ENCODE measurements around the gene CRTC3. TPM values are rescaled to one million over a fixed set of nuclear protein-coding genes. Genes with fewer than 3 reads are reported as not detected.
A peak's percentile ranks its signal among the peaks of the same experiment; 100 is the strongest.
"Not testable (repeated sequence)": the region's sequence is repeated elsewhere in the genome, so short reads cannot be mapped to it uniquely, and the experiment has no call there.

Gene CRTC3
- polyA plus RNA-seq, 6 donors from 2014 or later, result 14.2 to 47.8 (median 26.9) TPM

DNA sequence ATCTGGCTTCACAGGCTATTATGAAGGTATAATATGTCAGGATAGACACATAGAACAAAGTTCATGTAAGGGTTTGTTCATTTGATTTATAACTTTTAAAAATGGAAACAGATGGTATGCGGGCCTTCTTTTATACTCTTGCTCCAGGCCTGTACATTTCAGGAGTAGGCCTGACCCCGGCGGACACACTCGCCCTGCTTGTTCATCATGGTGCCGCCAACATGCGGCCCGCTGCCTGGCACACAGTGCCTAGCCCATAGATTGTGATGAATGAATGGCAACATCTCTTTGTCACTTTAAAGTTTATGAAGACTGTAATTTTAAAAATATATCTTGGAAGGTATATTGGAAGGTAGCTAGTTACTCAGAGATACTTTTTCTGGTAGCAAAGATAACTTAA is 95.3 kb downstream of the CRTC3 start:
- ATAC-seq (ENCODE audit: low read depth in 2 of 2), result no peak
- Mint-ChIP-seq H3K27ac (no peak overlapping the region), H3K27me3 (no peaks in the 10 kb centered on the region), H3K4me1 (peaks cover 9 to 15% (median 10%) of the 10 kb centered on the region in 3 donors), H3K9me3 (no peaks in the 10 kb centered on the region), H3K4me3 (no peak overlapping the region), H3K36me3 (peaks cover 16 to 22% of the 10 kb centered on the region in 2 donors)
- DNase-seq, result no peak

DNA sequence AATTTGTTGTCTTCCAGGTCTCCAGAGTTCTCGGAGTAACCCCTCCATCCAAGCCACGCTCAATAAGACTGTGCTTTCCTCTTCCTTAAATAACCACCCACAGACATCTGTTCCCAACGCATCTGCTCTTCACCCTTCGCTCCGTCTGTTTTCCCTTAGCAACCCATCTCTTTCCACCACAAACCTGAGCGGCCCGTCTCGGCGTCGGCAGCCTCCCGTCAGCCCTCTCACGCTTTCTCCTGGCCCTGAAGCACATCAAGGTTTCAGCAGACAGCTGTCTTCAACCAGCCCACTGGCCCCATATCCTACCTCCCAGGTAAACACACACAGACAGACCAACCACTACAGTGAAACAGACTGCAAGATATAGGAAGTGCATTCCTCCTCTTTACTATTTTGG is 99.5 kb downstream of the CRTC3 start:
- Mint-ChIP-seq H3K27ac (no peak overlapping the region), H3K9me3 (no peaks in the 10 kb centered on the region), H3K27me3 (no peaks in the 10 kb centered on the region), H3K36me3 (peaks cover 31 to 35% of the 10 kb centered on the region in 2 donors), H3K4me1 (peaks cover 0 to 5% (median 0%) of the 10 kb centered on the region in 3 donors), H3K4me3 (no peak overlapping the region)
- ATAC-seq (ENCODE audit: low read depth in 2 of 2), result no peak
- DNase-seq, result no peak

DNA sequence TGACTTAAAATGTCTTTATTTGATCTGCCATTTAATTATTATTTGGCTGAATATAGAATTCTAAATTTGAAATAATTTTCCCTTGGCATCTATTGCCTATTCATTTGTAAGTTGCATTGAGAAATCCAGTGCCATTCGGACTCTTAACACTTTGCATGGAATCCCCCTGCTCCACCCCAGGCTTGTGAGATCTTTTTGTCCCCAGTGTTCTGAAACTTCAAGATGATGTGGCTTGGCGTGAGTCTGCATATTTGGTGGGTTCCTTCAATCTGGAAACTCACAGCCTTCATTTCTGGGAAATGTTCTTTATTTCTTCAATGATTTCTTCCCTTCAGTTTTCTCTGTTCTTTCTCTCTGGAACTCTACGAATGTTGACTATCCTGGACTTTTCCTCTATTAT is 103.6 kb downstream of the CRTC3 start:
- DNase-seq, result no peak
- Mint-ChIP-seq H3K27me3 (no peaks in the 10 kb centered on the region), H3K9me3 (no peaks in the 10 kb centered on the region), H3K4me3 (no peak overlapping the region), H3K36me3 (peaks cover 32 to 34% of the 10 kb centered on the region in 2 donors), H3K4me1 (peaks cover 0 to 5% (median 4%) of the 10 kb centered on the region in 3 donors), H3K27ac (no peak overlapping the region)
- no peak for ATAC-seq (ENCODE audit: low read depth in 2 of 2)

- H3K36me3 Mint-ChIP-seq, result peaks cover 23 to 26% of the 10 kb centered on the region in 2 donors
Observed at GRCh38 chr15:90636993-90637392, 107.3 kb downstream of the CRTC3 start.

DNA sequence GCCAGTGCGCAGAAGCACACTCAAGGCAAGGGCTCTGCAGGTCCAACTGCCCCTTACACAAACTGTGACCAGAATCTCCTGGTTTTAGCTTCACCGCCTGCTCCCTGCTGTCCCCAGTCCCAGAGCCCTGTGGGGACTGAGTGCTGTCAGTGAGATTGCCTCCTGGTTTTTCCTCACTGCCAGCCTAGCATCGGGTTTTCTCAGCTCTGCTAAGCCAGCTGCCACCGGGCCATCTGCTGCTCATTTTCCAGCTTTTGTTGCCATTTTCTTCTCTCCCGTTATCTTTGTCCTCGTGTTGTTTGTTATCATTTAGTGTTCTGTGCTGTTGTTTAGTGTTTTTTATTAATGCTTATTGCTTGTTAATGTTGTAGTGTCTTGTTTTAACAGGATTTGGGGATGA is 108.0 kb downstream of the CRTC3 start:
- DNase-seq (no peak), ATAC-seq (ENCODE audit: low read depth in 2 of 2) (no peak)
- Mint-ChIP-seq H3K36me3 (peaks cover 28 to 29% of the 10 kb centered on the region in 2 donors), H3K4me3 (no peak overlapping the region), H3K27ac (peak overlapping the region in 1 of 6 donors; percentile 57), H3K9me3 (no peaks in the 10 kb centered on the region), H3K4me1 (peaks cover 0 to 4% (median 0%) of the 10 kb centered on the region in 3 donors), H3K27me3 (no peaks in the 10 kb centered on the region)

More at GRCh38 chr15:90636993-90637392, 107.3 kb downstream of the CRTC3 start:
- DNase-seq; H3K4me3 Mint-ChIP-seq; ATAC-seq (ENCODE audit: low read depth in 2 of 2); H3K9me3 Mint-ChIP-seq; H3K4me1 Mint-ChIP-seq; H3K27ac Mint-ChIP-seq; H3K27me3 Mint-ChIP-seq: not testable (repeated sequence)

DNA sequence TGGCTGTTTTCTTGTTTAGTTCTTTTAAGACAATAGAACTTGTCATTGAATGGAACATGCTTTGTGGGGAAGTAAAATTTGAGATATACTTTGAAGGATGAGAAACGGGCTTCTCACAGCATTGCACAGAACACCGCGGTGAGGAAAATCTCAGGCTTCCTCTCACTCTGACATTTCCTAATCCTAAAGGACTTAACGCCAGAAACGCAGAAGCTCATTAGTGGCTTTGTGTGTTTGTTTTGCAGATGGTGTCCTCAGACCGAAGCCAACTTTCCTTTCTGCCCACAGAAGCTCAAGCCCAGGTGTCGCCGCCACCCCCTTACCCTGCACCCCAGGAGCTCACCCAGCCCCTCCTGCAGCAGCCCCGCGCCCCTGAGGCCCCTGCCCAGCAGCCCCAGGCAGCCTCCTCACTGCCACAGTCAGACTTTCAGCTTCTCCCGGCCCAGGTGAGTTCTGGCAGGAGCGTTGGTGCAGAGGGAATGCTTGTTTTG is 108.5 kb downstream of the CRTC3 start:
- H3K36me3 Mint-ChIP-seq, result peaks cover 28 to 30% of the 10 kb centered on the region in 2 donors
- no peak for DNase-seq

GRCh38 chr15:90638963-90639362 is 109.2 kb downstream of the CRTC3 start:
- Mint-ChIP-seq H3K4me1 (peaks cover 0 to 4% (median 0%) of the 10 kb centered on the region in 3 donors), H3K9me3 (no peaks in the 10 kb centered on the region), H3K36me3 (peaks cover 23 to 24% of the 10 kb centered on the region in 2 donors), H3K27me3 (no peaks in the 10 kb centered on the region), H3K27ac (peak overlapping the region in 3 of 6 donors; percentile 44 to 69 (median 47)), H3K4me3 (no peak overlapping the region)
- no peak for ATAC-seq (ENCODE audit: low read depth in 2 of 2)
- no peak for DNase-seq

More for the DNA sequence above, 108.5 kb downstream of the CRTC3 start:
- Mint-ChIP-seq H3K27ac (peak overlapping the region in 1 of 6 donors; percentile 49), H3K27me3 (no peaks in the 10 kb centered on the region), H3K9me3 (no peaks in the 10 kb centered on the region), H3K4me3 (no peak overlapping the region), H3K4me1 (peaks cover 0 to 4% (median 0%) of the 10 kb centered on the region in 3 donors)
- ATAC-seq (ENCODE audit: low read depth in 2 of 2), result no peak

DNA sequence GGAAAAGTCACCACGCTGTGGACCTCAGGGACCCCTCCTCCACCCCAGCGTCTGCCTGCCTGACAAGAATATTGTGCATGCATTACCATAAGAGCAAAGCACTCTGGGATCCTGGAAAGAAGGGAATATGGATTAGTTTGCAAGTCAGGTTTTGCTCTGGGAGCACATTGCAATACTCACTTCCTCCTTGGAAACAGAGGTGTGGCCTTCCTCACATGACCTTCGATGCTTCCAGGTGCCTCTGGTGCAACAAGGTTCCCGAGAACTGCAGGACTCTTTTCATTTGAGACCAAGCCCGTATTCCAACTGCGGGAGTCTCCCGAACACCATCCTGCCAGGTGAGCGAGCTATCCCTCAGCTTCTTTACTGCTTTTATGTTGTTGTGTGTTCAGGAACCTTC is 111.1 kb downstream of the CRTC3 start:
- no peaks in the 10 kb centered on the region for H3K27me3 Mint-ChIP-seq
- no peak overlapping the region for H3K4me3 Mint-ChIP-seq
- ATAC-seq (ENCODE audit: low read depth in 2 of 2) (no peak), DNase-seq (no peak)
- H3K4me1 Mint-ChIP-seq, result peaks cover 0 to 7% (median 3%) of the 10 kb centered on the region in 3 donors
- peaks cover 18 to 25% of the 10 kb centered on the region in 2 donors for H3K36me3 Mint-ChIP-seq
- no peaks in the 10 kb centered on the region for H3K9me3 Mint-ChIP-seq
- peak overlapping the region in 1 of 6 donors; percentile 56 for H3K27ac Mint-ChIP-seq

- Mint-ChIP-seq H3K4me1 (peaks cover 6 to 16% (median 11%) of the 10 kb centered on the region in 3 donors), H3K27me3 (no peaks in the 10 kb centered on the region), H3K36me3 (peaks cover 18 to 25% of the 10 kb centered on the region in 2 donors), H3K9me3 (no peaks in the 10 kb centered on the region), H3K4me3 (no peak overlapping the region), H3K27ac (peak overlapping the region in 1 of 6 donors; percentile 76)
- no peak for ATAC-seq (ENCODE audit: low read depth in 2 of 2)
- no peak for DNase-seq
Observed at GRCh38 chr15:90641581-90642463, 112.1 kb downstream of the CRTC3 start.

GRCh38 chr15:90642464-90643300 is 113.0 kb downstream of the CRTC3 start:
- Mint-ChIP-seq H3K9me3 (no peaks in the 10 kb centered on the region), H3K4me3 (no peak overlapping the region), H3K4me1 (peaks cover 7 to 16% (median 11%) of the 10 kb centered on the region in 3 donors), H3K27ac (no peak overlapping the region), H3K36me3 (peaks cover 18 to 23% of the 10 kb centered on the region in 2 donors), H3K27me3 (no peaks in the 10 kb centered on the region)
- DNase-seq (no peak), ATAC-seq (ENCODE audit: low read depth in 2 of 2) (no peak)

- Mint-ChIP-seq H3K36me3 (peaks cover 18 to 20% of the 10 kb centered on the region in 2 donors), H3K9me3 (no peaks in the 10 kb centered on the region), H3K4me3 (no peak overlapping the region), H3K27me3 (peaks cover 3 to 4% (median 4%) of the 10 kb centered on the region in 3 donors), H3K27ac (no peak overlapping the region), H3K4me1 (peaks cover 11 to 16% (median 14%) of the 10 kb centered on the region in 3 donors)
- DNase-seq, result no peak
- ATAC-seq (ENCODE audit: low read depth in 2 of 2), result no peak
Observed at GRCh38 chr15:90643301-90643632, 113.5 kb downstream of the CRTC3 start.

GRCh38 chr15:90644526-90644925 is 114.8 kb downstream of the CRTC3 start:
- peak overlapping the region in 1 of 6 donors; percentile 93 for H3K27ac Mint-ChIP-seq

More at GRCh38 chr15:90644526-90644925, 114.8 kb downstream of the CRTC3 start:
- Mint-ChIP-seq H3K9me3 (no peaks in the 10 kb centered on the region), H3K27me3 (peaks cover 6 to 11% (median 10%) of the 10 kb centered on the region in 3 donors), H3K4me3 (no peak overlapping the region), H3K36me3 (peaks cover 15 to 18% of the 10 kb centered on the region in 2 donors), H3K4me1 (peaks cover 17 to 20% (median 18%) of the 10 kb centered on the region in 3 donors)
- no peak for DNase-seq
- no peak for ATAC-seq (ENCODE audit: low read depth in 2 of 2)
